GM12872 (cell line): ENCODE data around the gene HBA2.
"Not testable (repeated sequence)": the region's sequence is repeated elsewhere in the genome, so short reads cannot be mapped to it uniquely, and the experiment has no call there.

Experiments used
- TF ChIP-seq, protein P1 (sequence below): IDR thresholded peaks from 3 replicates; pipeline ENCODE4 v1.5.1; 2011; ENCODE audit warnings: low read depth, mild to moderate bottlenecking, low read length, moderate library complexity; ENCODE audit not compliant: insufficient read depth

The HBA2 gene

GRCh38 chr16:175011-175949 lies 2.6 kb downstream of the HBA2 start:
- TF ChIP-seq, protein P1, sequence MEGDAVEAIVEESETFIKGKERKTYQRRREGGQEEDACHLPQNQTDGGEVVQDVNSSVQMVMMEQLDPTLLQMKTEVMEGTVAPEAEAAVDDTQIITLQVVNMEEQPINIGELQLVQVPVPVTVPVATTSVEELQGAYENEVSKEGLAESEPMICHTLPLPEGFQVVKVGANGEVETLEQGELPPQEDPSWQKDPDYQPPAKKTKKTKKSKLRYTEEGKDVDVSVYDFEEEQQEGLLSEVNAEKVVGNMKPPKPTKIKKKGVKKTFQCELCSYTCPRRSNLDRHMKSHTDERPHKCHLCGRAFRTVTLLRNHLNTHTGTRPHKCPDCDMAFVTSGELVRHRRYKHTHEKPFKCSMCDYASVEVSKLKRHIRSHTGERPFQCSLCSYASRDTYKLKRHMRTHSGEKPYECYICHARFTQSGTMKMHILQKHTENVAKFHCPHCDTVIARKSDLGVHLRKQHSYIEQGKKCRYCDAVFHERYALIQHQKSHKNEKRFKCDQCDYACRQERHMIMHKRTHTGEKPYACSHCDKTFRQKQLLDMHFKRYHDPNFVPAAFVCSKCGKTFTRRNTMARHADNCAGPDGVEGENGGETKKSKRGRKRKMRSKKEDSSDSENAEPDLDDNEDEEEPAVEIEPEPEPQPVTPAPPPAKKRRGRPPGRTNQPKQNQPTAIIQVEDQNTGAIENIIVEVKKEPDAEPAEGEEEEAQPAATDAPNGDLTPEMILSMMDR, result no peak

DNA sequence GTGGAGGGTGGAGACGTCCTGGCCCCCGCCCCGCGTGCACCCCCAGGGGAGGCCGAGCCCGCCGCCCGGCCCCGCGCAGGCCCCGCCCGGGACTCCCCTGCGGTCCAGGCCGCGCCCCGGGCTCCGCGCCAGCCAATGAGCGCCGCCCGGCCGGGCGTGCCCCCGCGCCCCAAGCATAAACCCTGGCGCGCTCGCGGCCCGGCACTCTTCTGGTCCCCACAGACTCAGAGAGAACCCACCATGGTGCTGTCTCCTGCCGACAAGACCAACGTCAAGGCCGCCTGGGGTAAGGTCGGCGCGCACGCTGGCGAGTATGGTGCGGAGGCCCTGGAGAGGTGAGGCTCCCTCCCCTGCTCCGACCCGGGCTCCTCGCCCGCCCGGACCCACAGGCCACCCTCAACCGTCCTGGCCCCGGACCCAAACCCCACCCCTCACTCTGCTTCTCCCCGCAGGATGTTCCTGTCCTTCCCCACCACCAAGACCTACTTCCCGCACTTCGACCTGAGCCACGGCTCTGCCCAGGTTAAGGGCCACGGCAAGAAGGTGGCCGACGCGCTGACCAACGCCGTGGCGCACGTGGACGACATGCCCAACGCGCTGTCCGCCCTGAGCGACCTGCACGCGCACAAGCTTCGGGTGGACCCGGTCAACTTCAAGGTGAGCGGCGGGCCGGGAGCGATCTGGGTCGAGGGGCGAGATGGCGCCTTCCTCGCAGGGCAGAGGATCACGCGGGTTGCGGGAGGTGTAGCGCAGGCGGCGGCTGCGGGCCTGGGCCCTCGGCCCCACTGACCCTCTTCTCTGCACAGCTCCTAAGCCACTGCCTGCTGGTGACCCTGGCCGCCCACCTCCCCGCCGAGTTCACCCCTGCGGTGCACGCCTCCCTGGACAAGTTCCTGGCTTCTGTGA lies 4.1 kb downstream of the HBA2 start, which contains the start of gene HBA1:
Gene HBA1, plus strand, starts transcription at position 204 of the 906 bp plus-strand sequence. Its CDS starts 37 bp downstream, at position 241.
- TF ChIP-seq, protein P1, result not testable (repeated sequence)

DNA sequence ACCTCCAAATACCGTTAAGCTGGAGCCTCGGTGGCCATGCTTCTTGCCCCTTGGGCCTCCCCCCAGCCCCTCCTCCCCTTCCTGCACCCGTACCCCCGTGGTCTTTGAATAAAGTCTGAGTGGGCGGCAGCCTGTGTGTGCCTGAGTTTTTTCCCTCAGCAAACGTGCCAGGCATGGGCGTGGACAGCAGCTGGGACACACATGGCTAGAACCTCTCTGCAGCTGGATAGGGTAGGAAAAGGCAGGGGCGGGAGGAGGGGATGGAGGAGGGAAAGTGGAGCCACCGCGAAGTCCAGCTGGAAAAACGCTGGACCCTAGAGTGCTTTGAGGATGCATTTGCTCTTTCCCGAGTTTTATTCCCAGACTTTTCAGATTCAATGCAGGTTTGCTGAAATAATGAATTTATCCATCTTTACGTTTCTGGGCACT lies 4.7 kb downstream of the HBA2 start:
- TF ChIP-seq, protein P1, result no peak

DNA sequence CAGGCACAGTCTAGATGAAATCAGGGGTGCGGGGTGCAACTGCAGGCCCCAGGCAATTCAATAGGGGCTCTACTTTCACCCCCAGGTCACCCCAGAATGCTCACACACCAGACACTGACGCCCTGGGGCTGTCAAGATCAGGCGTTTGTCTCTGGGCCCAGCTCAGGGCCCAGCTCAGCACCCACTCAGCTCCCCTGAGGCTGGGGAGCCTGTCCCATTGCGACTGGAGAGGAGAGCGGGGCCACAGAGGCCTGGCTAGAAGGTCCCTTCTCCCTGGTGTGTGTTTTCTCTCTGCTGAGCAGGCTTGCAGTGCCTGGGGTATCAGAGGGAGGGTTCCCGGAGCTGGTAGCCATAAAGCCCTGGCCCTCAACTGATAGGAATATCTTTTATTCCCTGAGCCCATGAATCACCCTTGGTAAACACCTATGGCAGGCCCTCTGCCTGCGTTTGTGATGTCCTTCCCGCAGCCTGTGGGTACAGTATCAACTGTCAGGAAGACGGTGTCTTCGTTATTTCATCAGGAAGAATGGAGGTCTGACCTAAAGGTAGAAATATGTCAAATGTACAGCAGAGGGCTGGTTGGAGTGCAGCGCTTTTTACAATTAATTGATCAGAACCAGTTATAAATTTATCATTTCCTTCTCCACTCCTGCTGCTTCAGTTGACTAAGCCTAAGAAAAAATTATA lies 5.4 kb downstream of the HBA2 start:
- TF ChIP-seq, protein P1, result no peak

DNA sequence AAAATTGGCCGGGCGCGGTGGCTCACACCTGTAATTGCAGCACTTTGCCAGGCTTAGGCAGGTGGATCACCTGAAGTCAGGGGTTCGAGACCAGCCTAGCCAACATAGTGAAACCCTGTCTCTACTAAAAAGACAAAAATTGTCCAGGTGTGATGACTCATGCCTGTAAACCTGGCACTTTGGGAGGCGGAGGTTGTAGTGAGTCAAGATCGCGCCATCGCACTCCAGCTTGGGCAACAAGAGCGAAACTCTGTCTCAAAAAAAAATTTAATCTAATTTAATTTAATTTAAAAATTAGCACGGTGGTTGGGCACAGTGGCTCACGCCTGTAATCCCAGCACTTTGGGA lies 6.0 kb downstream of the HBA2 start:
- TF ChIP-seq, protein P1, result no peak

DNA sequence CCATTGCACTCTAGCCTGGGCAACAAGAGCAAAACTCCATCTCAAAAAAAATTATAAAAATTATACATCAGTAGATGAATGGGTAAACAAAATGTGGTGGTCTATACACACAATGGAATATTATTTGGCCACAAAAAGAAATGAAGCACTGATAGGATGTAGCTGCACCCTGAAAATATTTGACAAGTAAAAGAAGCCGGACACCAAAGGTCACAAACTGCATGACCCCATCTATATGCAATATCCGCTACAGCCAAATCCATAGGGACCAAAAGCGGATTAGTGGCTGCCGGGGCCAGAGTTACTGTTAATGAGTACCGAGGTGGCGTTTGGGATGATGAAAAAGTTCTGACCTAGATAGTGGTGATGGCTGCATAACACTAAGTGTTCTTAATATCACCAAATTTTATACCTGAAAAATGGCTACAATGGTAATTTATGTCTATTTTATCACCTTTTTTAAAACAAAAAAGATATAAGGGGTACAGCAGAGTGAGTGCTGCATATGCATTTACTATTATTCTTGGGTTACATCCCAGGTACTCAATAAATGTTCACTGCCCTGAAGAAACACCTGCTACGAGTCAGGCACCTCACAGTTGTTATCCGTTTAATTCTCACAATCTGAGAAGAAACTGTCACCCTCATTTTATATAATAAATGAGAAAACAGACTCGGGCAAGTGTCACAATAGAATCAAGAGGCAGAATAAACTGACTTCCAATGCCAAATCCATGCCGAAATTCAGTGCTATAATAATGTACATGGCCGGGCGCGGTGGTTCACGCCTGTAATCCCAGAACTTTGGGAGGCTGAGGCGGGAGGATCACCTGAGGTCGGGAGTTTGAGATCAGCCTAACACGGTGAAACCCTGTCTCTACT lies 6.8 kb downstream of the HBA2 start:
- TF ChIP-seq, protein P1, result no peak
